ENCODE data around the gene NDUFB4.

The NDUFB4 gene

GRCh38 chr3:120641696-120642246 is 45.6 kb downstream of the NDUFB4 start:
- no peak for DNase-seq

- DNase-seq: peak; percentile 76
Measured at GRCh38 chr3:120642368-120642948, 46.3 kb downstream of the NDUFB4 start.

- DNase-seq: no peak
Measured at GRCh38 chr3:120645083-120645845, 49.1 kb downstream of the NDUFB4 start.

- peak; percentile 11 for DNase-seq
Measured at GRCh38 chr3:120646771-120647432, 50.8 kb downstream of the NDUFB4 start.

GRCh38 chr3:120648290-120648689 is 52.2 kb downstream of the NDUFB4 start:
- DNase-seq: no peak

GRCh38 chr3:120649830-120650233 is 53.7 kb downstream of the NDUFB4 start:
- DNase-seq: no peak

GRCh38 chr3:120650311-120650710 is 54.2 kb downstream of the NDUFB4 start:
- no peak for DNase-seq

All from hematopoietic multipotent progenitor cell treated with erythropoietin and hydrocortisone succinate and interleukin-3 and kit ligand, for 8 days (in vitro differentiated cells).